GM23338 (cell line): ENCODE results near the gene FOXI1. TPM values are rescaled to one million over a fixed set of nuclear protein-coding genes. Genes with fewer than 3 reads are reported as not detected.

Experiments
- ATAC-seq: fragments of 200-7000 bp; cut with Tn5 transposase; 3 replicates; pipeline ENCODE4 v1.9.1; 2020
- DNase-seq: peaks from one replicate; pipeline ENCODE4 v3.0.0-alpha.2; 2015; ENCODE audit warnings: low spot score
- H2AFZ ChIP-seq: fragments of 200-600 bp; sonication (generic); 2 replicates; pipeline ENCODE4 v1.8.0; 2016; ENCODE audit warnings: antibody characterized with exemption, mild to moderate bottlenecking, moderate library complexity
- H3F3A ChIP-seq: fragments of 200-600 bp; sonication (generic); replicated peaks from 2 replicates; pipeline ENCODE4 v1.8.0; 2017; ENCODE audit warnings: antibody characterized with exemption, mixed run types, low read depth
- H3K27ac ChIP-seq: fragments of 200-600 bp; sonication (generic); 2 replicates; pipeline ENCODE4 v1.6.1; 2016; ENCODE audit warnings: low read depth
- H3K27me3 ChIP-seq: fragments of 200-600 bp; sonication (generic); 2 replicates; pipeline ENCODE4 v1.8.0; 2016; ENCODE audit warnings: mild to moderate bottlenecking, mixed run types, moderate library complexity; ENCODE audit not compliant: insufficient read depth
- H3K36me3 ChIP-seq: fragments of 200-600 bp; sonication (generic); 2 replicates; pipeline ENCODE4 v1.8.0; 2016; ENCODE audit warnings: mild to moderate bottlenecking; ENCODE audit not compliant: insufficient read depth
- H3K4me1 ChIP-seq: fragments of 200-600 bp; sonication (generic); 2 replicates; pipeline ENCODE4 v1.8.0; 2016; ENCODE audit warnings: mild to moderate bottlenecking, moderate library complexity; ENCODE audit not compliant: insufficient read depth
- H3K4me2 ChIP-seq: fragments of 200-600 bp; sonication (generic); 2 replicates; pipeline ENCODE4 v1.7.1; 2017; ENCODE audit warnings: mixed run types
- H3K4me3 ChIP-seq: fragments of 200-600 bp; sonication (generic); 2 replicates; pipeline ENCODE4 v1.6.1; 2016; ENCODE audit warnings: mixed run types
- H3K79me2 ChIP-seq: fragments of 200-600 bp; sonication (generic); replicated peaks from 2 replicates; pipeline ENCODE4 v1.8.0; 2017; ENCODE audit warnings: mild to moderate bottlenecking; ENCODE audit not compliant: insufficient read depth
- H3K9me2 ChIP-seq: fragments of 200-600 bp; sonication (generic); 2 replicates; pipeline ENCODE4 v1.8.0; 2017; ENCODE audit not compliant: insufficient read depth
- H4K20me1 ChIP-seq: fragments of 200-600 bp; sonication (generic); replicated peaks from 2 replicates; pipeline ENCODE4 v1.8.0; 2017; ENCODE audit warnings: mild to moderate bottlenecking; ENCODE audit not compliant: insufficient read depth
- H3K27ac Mint-ChIP-seq: 2 replicates; pipeline ENCODE4 v1.8.0; 2020; ENCODE audit warnings: inconsistent platforms, mild to moderate bottlenecking, moderate library complexity, mixed read lengths
- H3K27me3 Mint-ChIP-seq: 3 replicates; pipeline ENCODE4 v1.8.0; 2022; ENCODE audit warnings: low read depth, mild to moderate bottlenecking, moderate library complexity, mixed read lengths, inconsistent platforms; ENCODE audit not compliant: insufficient read depth, poor library complexity
- H3K36me3 Mint-ChIP-seq: 3 replicates; pipeline ENCODE4 v1.8.0; 2021; ENCODE audit warnings: low read depth, mild to moderate bottlenecking, inconsistent platforms, moderate library complexity, mixed read lengths
- H3K4me1 Mint-ChIP-seq: 3 replicates; pipeline ENCODE4 v1.8.0; 2020; ENCODE audit warnings: mild to moderate bottlenecking, inconsistent platforms, mixed read lengths
- H3K4me3 Mint-ChIP-seq: 3 replicates; pipeline ENCODE4 v1.8.0; 2021; ENCODE audit warnings: moderate library complexity, mild to moderate bottlenecking, inconsistent platforms, mixed read lengths
- H3K9me3 Mint-ChIP-seq: 3 replicates; pipeline ENCODE4 v1.8.0; 2020; ENCODE audit warnings: moderate library complexity, mild to moderate bottlenecking, inconsistent platforms, mixed read lengths
- CREB1 ChIP-seq: fragments of 250-450 bp; sonication (Bioruptor Pico); IDR thresholded peaks from 2 replicates; pipeline ENCODE4 v1.5.0; 2020; ENCODE audit warnings: low read depth, mild to moderate bottlenecking, moderate library complexity
- EZH2phosphoT487 ChIP-seq: fragments of 200-600 bp; sonication (generic); IDR thresholded peaks from one replicate; pipeline ENCODE4 v1.8.1; 2018; ENCODE audit warnings: antibody characterized with exemption; ENCODE audit not compliant: unreplicated experiment
- JUNB ChIP-seq: IDR thresholded peaks from one replicate; pipeline ENCODE4 v1.6.1; 2016; ENCODE audit warnings: antibody characterized with exemption; ENCODE audit not compliant: unreplicated experiment
- NANOG ChIP-seq: IDR thresholded peaks from 2 replicates; pipeline ENCODE4 v1.6.1; 2016; ENCODE audit warnings: antibody characterized with exemption, borderline replicate concordance
- POLR2AphosphoS5 ChIP-seq: IDR thresholded peaks from 2 replicates; pipeline ENCODE4 v1.6.1; 2016; ENCODE audit warnings: antibody characterized with exemption, low read depth
- STAT1 ChIP-seq: IDR thresholded peaks from one replicate; pipeline ENCODE4 v1.6.1; 2016; ENCODE audit warnings: antibody characterized with exemption; ENCODE audit not compliant: unreplicated experiment
- ZNF114 ChIP-seq: fragments of 250-450 bp; sonication (Bioruptor Pico); IDR thresholded peaks from 2 replicates; pipeline ENCODE4 v1.5.0; 2020; ENCODE audit warnings: mild to moderate bottlenecking, moderate library complexity
- ZNF462 ChIP-seq: fragments of 250-450 bp; sonication (Bioruptor Pico); IDR thresholded peaks from 2 replicates; pipeline ENCODE4 v1.5.0; 2020; ENCODE audit warnings: mild to moderate bottlenecking, moderate library complexity
- polyA plus RNA-seq: library from polyadenylated mRNA; unstranded; fragments of >200 nt; fragmentation: Nextera tagmentation; extraction: Ambion mirVana; gene quantifications from 2 replicates; pipeline ENCODE4 v1.2.1, GENCODE V29; 2016
- total RNA-seq: library from RNA; depleted of rRNA; stranded (reverse); fragments of >200 nt; shearing (Covaris generic); gene quantifications from 2 replicates; pipeline ENCODE4 v1.2.3, GENCODE V29; 2014
- TF ChIP-seq, protein P1 (sequence below): IDR thresholded peaks from 2 replicates; pipeline ENCODE4 v1.6.1; 2016; ENCODE audit warnings: antibody characterized with exemption
- TF ChIP-seq, protein P2 (sequence below): IDR thresholded peaks from one replicate; pipeline ENCODE4 v1.6.1; 2018; ENCODE audit warnings: antibody characterized with exemption; ENCODE audit not compliant: unreplicated experiment

The FOXI1 gene
- total and polyA plus RNA-seq, 2 experiments from 2014 or later = not detected

DNA sequence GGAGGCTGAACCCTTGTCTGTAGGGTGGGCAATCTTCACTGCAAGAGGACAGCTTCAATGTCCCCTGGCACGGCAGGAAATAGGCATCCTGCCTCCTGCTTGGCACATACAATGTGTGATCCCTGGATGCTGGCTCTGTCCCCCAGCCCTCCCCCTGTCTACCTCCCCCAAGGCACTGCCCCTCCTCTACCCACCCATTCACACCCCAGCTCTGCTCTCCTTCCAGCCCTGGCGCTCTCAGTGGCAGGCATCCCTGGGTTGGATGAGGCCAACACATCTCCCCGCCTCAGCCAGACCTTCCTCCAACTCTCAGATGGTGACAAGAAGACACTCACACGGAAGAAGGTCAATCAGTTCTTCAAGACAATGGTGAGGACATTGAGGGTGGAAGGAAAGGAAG is 24.1 kb upstream of the FOXI1 start (continued):
- TF ChIP-seq, protein P1, sequence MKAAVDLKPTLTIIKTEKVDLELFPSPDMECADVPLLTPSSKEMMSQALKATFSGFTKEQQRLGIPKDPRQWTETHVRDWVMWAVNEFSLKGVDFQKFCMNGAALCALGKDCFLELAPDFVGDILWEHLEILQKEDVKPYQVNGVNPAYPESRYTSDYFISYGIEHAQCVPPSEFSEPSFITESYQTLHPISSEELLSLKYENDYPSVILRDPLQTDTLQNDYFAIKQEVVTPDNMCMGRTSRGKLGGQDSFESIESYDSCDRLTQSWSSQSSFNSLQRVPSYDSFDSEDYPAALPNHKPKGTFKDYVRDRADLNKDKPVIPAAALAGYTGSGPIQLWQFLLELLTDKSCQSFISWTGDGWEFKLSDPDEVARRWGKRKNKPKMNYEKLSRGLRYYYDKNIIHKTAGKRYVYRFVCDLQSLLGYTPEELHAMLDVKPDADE = no peak
- TF ChIP-seq, protein P2, sequence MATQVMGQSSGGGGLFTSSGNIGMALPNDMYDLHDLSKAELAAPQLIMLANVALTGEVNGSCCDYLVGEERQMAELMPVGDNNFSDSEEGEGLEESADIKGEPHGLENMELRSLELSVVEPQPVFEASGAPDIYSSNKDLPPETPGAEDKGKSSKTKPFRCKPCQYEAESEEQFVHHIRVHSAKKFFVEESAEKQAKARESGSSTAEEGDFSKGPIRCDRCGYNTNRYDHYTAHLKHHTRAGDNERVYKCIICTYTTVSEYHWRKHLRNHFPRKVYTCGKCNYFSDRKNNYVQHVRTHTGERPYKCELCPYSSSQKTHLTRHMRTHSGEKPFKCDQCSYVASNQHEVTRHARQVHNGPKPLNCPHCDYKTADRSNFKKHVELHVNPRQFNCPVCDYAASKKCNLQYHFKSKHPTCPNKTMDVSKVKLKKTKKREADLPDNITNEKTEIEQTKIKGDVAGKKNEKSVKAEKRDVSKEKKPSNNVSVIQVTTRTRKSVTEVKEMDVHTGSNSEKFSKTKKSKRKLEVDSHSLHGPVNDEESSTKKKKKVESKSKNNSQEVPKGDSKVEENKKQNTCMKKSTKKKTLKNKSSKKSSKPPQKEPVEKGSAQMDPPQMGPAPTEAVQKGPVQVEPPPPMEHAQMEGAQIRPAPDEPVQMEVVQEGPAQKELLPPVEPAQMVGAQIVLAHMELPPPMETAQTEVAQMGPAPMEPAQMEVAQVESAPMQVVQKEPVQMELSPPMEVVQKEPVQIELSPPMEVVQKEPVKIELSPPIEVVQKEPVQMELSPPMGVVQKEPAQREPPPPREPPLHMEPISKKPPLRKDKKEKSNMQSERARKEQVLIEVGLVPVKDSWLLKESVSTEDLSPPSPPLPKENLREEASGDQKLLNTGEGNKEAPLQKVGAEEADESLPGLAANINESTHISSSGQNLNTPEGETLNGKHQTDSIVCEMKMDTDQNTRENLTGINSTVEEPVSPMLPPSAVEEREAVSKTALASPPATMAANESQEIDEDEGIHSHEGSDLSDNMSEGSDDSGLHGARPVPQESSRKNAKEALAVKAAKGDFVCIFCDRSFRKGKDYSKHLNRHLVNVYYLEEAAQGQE = no peak
- no peak for TF ChIP-seq POLR2AphosphoS5
- TF ChIP-seq JUNB = no peak
- no peak for TF ChIP-seq ZNF114 (CRISPR knock-in tag)

- H3K36me3 Mint-ChIP-seq = no peaks in the 10 kb centered on the region
These were observed 23.0 kb upstream of the FOXI1 start for GRCh38 chr5:170082701-170083100.

More at GRCh38 chr5:170082701-170083100, 23.0 kb upstream of the FOXI1 start:
- H3K9me2 ChIP-seq = no peaks in the 10 kb centered on the region
- H2AFZ ChIP-seq = no peak overlapping the region
- Mint-ChIP-seq H3K27me3 (peaks cover 5% of the 10 kb centered on the region), H3K9me3 (no peaks in the 10 kb centered on the region), H3K27ac (no peak overlapping the region), H3K4me1 (no peaks in the 10 kb centered on the region), H3K4me3 (no peak overlapping the region)
- no peak overlapping the region for H3K27ac ChIP-seq
- no peaks in the 10 kb centered on the region for H3K36me3 ChIP-seq
- no peak for TF ChIP-seq CREB1 (CRISPR knock-in tag)
- TF ChIP-seq, protein P2 = no peak
- no peak for TF ChIP-seq STAT1
- no peak for TF ChIP-seq NANOG
- no peak for TF ChIP-seq EZH2phosphoT487
- no peak for TF ChIP-seq ZNF462 (CRISPR knock-in tag)
- H3K4me2 ChIP-seq = no peak overlapping the region
- H4K20me1 ChIP-seq = no peaks in the 10 kb centered on the region
- ATAC-seq (no peak), DNase-seq (no peak)
- no peaks in the 10 kb centered on the region for H3F3A ChIP-seq
- H3K4me3 ChIP-seq = no peak overlapping the region
- no peaks in the 10 kb centered on the region for H3K79me2 ChIP-seq
- H3K4me1 ChIP-seq = no peaks in the 10 kb centered on the region
- no peaks in the 10 kb centered on the region for H3K27me3 ChIP-seq
